Neutrophil (primary cell): ENCODE results near the gene YIF1B.
"Not testable (repeated sequence)": the region's sequence is repeated elsewhere in the genome, so short reads cannot be mapped to it uniquely, and the experiment has no call there.

Source experiments
- H3K27ac ChIP-seq: fragments of 200-600 bp; sonication (generic); 2 replicates; pipeline ENCODE4 v1.5.1; 2016; ENCODE audit warnings: mild to moderate bottlenecking, moderate library complexity
- H3K27me3 ChIP-seq: fragments of 200-600 bp; sonication (generic); 2 replicates; pipeline ENCODE4 v1.6.0; 2016; ENCODE audit warnings: mild to moderate bottlenecking
- H3K36me3 ChIP-seq: fragments of 200-600 bp; sonication (generic); 2 replicates; pipeline ENCODE4 v1.5.1; 2017
- H3K4me1 ChIP-seq, 2 experiments: fragments of 200-600 bp in 1 of 2; sonication (generic) in 1 of 2; 1 replicate in 1 of 2; 2 replicates in 1 of 2; pipeline versions ENCODE4 v1.5.1 to v1.6.1; 2013 to 2016; ENCODE audit warnings: low read depth in 1 of 2, low read length in 1 of 2, mild to moderate bottlenecking in 1 of 2, moderate library complexity in 1 of 2; ENCODE audit not compliant: control insufficient read depth in 1 of 2, insufficient read depth in 1 of 2
- H3K4me3 ChIP-seq, 2 experiments: fragments of 200-600 bp in 1 of 2; sonication (generic) in 1 of 2; 1 replicate in 1 of 2; 2 replicates in 1 of 2; pipeline ENCODE4 v1.5.1; 2013 to 2016; ENCODE audit warnings: low read depth in 1 of 2, low read length in 1 of 2, mild to moderate bottlenecking in 1 of 2, moderate library complexity in 1 of 2
- H3K9me3 ChIP-seq: fragments of 200-600 bp; sonication (generic); 2 replicates; pipeline ENCODE4 v1.5.1; 2016
- CTCF ChIP-seq: fragments of 200-600 bp; sonication (generic); IDR thresholded peaks from 2 replicates; pipeline ENCODE4 v1.5.1; 2016; ENCODE audit warnings: antibody characterized with exemption

YIF1B gene

GRCh38 chr19:38351865-38352395 is 36.2 kb upstream of the YIF1B start:
- no peak for TF ChIP-seq CTCF
- Histone ChIP-seq H3K4me3 (no peak overlapping the region), H3K36me3 (no peaks in the 10 kb centered on the region), H3K27me3 (peaks cover 11% of the 10 kb centered on the region), H3K27ac (no peak overlapping the region), H3K4me1 (no peaks in the 10 kb centered on the region), H3K9me3 (no peaks in the 10 kb centered on the region)

GRCh38 chr19:38350883-38351282 is 35.1 kb upstream of the YIF1B start:
- no peaks in the 10 kb centered on the region for H3K4me1 ChIP-seq
- no peak overlapping the region for H3K27ac ChIP-seq
- H3K9me3 ChIP-seq: no peaks in the 10 kb centered on the region
- TF ChIP-seq CTCF: no peak
- H3K36me3 ChIP-seq: peaks cover 1% of the 10 kb centered on the region
- H3K27me3 ChIP-seq: peaks cover under 1% of the 10 kb centered on the region
- H3K4me3 ChIP-seq: no peak overlapping the region

GRCh38 chr19:38346837-38347236 is 31.1 kb upstream of the YIF1B start:
- H3K27ac ChIP-seq: no peak overlapping the region
- H3K27me3 ChIP-seq: no peaks in the 10 kb centered on the region
- peaks cover 3% of the 10 kb centered on the region for H3K36me3 ChIP-seq
- H3K9me3 ChIP-seq: no peaks in the 10 kb centered on the region
- no peak overlapping the region for H3K4me3 ChIP-seq
- H3K4me1 ChIP-seq: no peaks in the 10 kb centered on the region
- TF ChIP-seq CTCF: no peak

GRCh38 chr19:38340927-38341326 is 25.2 kb upstream of the YIF1B start:
- H3K36me3 ChIP-seq: peaks cover 3% of the 10 kb centered on the region
- no peak overlapping the region for H3K4me3 ChIP-seq
- H3K4me1 ChIP-seq: peaks cover 6 to 9% of the 10 kb centered on the region in 2 experiments
- no peak overlapping the region for H3K27ac ChIP-seq
- TF ChIP-seq CTCF: no peak
- H3K9me3 ChIP-seq: no peaks in the 10 kb centered on the region
- H3K27me3 ChIP-seq: no peaks in the 10 kb centered on the region

GRCh38 chr19:38339011-38339410 is 23.3 kb upstream of the YIF1B start:
- H3K9me3 ChIP-seq, H3K27ac ChIP-seq, H3K36me3 ChIP-seq, H3K4me3 ChIP-seq, H3K27me3 ChIP-seq: not testable (repeated sequence)
- peaks cover 9 to 12% of the 10 kb centered on the region in 2 experiments for H3K4me1 ChIP-seq

GRCh38 chr19:38337360-38337653 is 21.6 kb upstream of the YIF1B start:
- TF ChIP-seq CTCF: no peak
- H3K4me3 ChIP-seq: peak overlapping the region; percentile 84 to 97
- peak overlapping the region; percentile 96 for H3K27ac ChIP-seq
- H3K27me3 ChIP-seq: no peaks in the 10 kb centered on the region
- H3K36me3 ChIP-seq: peaks cover 3% of the 10 kb centered on the region
- peaks cover 9 to 12% of the 10 kb centered on the region in 2 experiments for H3K4me1 ChIP-seq
- H3K9me3 ChIP-seq: no peaks in the 10 kb centered on the region
